GM12892 (cell line): ENCODE data around the gene TRIM43B.
"Not testable (repeated sequence)": the region's sequence is repeated elsewhere in the genome, so short reads cannot be mapped to it uniquely, and the experiment has no call there.

Experiments used
- POLR2A ChIP-seq: IDR thresholded peaks from 2 replicates; pipeline ENCODE4 v1.6.1; 2011; ENCODE audit warnings: low read depth, low read length, control low read depth
- POLR2AphosphoS5 ChIP-seq: IDR thresholded peaks from 2 replicates; pipeline ENCODE4 v1.6.1; 2011; ENCODE audit warnings: low read depth, low read length, control low read depth
- TAF1 ChIP-seq: IDR thresholded peaks from 2 replicates; pipeline ENCODE4 v1.6.1; 2011; ENCODE audit warnings: low read depth, mild to moderate bottlenecking, control low read depth, low read length, borderline replicate concordance

DNA sequence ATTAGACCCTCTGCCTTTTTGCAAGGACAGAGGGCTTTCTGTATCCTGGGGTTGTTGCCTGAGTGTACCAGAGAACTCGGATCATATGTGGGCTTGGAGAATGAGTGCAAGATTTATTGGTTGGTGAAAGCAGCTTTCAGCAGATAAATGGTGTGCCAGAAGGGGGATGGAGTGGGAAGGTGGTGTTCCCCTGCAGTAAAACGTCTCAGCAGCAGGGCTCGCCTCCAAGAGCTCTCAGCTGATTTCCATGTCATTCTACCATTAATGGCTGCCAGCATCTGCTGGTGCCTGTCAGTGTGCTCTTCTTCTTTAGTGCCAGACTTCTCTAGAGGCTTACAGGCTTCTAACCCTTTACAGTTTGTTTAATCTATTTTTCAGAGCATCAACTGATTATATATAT, 16.6 kb downstream of the TRIM43B start:
- TF ChIP-seq TAF1, POLR2A, POLR2AphosphoS5: not testable (repeated sequence)
